ENCODE data around the gene SLC25A21.

- TF ChIP-seq, protein P1, sequence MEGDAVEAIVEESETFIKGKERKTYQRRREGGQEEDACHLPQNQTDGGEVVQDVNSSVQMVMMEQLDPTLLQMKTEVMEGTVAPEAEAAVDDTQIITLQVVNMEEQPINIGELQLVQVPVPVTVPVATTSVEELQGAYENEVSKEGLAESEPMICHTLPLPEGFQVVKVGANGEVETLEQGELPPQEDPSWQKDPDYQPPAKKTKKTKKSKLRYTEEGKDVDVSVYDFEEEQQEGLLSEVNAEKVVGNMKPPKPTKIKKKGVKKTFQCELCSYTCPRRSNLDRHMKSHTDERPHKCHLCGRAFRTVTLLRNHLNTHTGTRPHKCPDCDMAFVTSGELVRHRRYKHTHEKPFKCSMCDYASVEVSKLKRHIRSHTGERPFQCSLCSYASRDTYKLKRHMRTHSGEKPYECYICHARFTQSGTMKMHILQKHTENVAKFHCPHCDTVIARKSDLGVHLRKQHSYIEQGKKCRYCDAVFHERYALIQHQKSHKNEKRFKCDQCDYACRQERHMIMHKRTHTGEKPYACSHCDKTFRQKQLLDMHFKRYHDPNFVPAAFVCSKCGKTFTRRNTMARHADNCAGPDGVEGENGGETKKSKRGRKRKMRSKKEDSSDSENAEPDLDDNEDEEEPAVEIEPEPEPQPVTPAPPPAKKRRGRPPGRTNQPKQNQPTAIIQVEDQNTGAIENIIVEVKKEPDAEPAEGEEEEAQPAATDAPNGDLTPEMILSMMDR (IDR thresholded peaks at IDR 0.05) = no peak
- TF ChIP-seq EP300 (IDR thresholded peaks at IDR 0.05) (no peak), POLR2A (IDR thresholded peaks at IDR 0.05) (no peak)
Measured at GRCh38 chr14:37054144-37054543, 118.3 kb downstream of the SLC25A21 start.

All from ovary (tissue), 3 donors.